Testis (tissue), 2 donors: ENCODE data around the gene MID1IP1.

Experiments
- POLR2A ChIP-seq: fragments of 450-650 bp; IDR thresholded peaks from one replicate; pipeline ENCODE4 v1.6.1; 2017; ENCODE audit warnings: antibody characterized with exemption, mild to moderate bottlenecking, moderate library complexity
- TF ChIP-seq, protein P1 (sequence below), 3 experiments: fragments of 450-650 bp in 2 of 3; fragments of 200-600 bp in 1 of 3; sonication (generic) in 1 of 3; IDR thresholded peaks; one replicate each; pipeline ENCODE4 v1.5.1; 2016 to 2019; ENCODE audit warnings: antibody characterized with exemption in 3 of 3, mild to moderate bottlenecking in 2 of 3, moderate library complexity in 1 of 3

- TF ChIP-seq, protein P1, sequence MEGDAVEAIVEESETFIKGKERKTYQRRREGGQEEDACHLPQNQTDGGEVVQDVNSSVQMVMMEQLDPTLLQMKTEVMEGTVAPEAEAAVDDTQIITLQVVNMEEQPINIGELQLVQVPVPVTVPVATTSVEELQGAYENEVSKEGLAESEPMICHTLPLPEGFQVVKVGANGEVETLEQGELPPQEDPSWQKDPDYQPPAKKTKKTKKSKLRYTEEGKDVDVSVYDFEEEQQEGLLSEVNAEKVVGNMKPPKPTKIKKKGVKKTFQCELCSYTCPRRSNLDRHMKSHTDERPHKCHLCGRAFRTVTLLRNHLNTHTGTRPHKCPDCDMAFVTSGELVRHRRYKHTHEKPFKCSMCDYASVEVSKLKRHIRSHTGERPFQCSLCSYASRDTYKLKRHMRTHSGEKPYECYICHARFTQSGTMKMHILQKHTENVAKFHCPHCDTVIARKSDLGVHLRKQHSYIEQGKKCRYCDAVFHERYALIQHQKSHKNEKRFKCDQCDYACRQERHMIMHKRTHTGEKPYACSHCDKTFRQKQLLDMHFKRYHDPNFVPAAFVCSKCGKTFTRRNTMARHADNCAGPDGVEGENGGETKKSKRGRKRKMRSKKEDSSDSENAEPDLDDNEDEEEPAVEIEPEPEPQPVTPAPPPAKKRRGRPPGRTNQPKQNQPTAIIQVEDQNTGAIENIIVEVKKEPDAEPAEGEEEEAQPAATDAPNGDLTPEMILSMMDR (IDR thresholded peaks at IDR 0.05) = no peak
- TF ChIP-seq POLR2A = no peak
Measured at GRCh38 chrX:38847903-38848230, 46.6 kb downstream of the MID1IP1 start.
